Coronary artery (tissue), 2 donors: ENCODE results near the gene TSPAN5.

Experiments used
- DNase-seq: peaks from one replicate; pipeline ENCODE4 v3.0.0-alpha.2; 2017; ENCODE audit warnings: low spot score
- H3K27ac ChIP-seq, 2 donors: fragments of 200-600 bp; sonication (generic); one replicate each; pipeline ENCODE4 v1.5.1; 2016 to 2019
- H3K4me3 ChIP-seq: fragments of 200-600 bp; sonication (generic); 2 replicates; pipeline ENCODE4 v1.5.1; 2016; ENCODE audit warnings: mild to moderate bottlenecking, moderate library complexity
- CTCF ChIP-seq: fragments of 200-600 bp; sonication (generic); IDR thresholded peaks from one replicate; pipeline ENCODE4 v1.5.1; 2019; ENCODE audit warnings: antibody characterized with exemption

TSPAN5 gene

GRCh38 chr4:98627531-98628257 lies 30.7 kb downstream of the TSPAN5 start:
- DNase-seq, result no peak
- no peak overlapping the region for H3K27ac ChIP-seq
- TF ChIP-seq CTCF, result no peak
- H3K4me3 ChIP-seq, result no peak overlapping the region

- Histone ChIP-seq H3K27ac (peak overlapping the region in 1 of 2 donors; percentile 61), H3K4me3 (no peak overlapping the region)
- TF ChIP-seq CTCF, result no peak
- no peak for DNase-seq
Measured at GRCh38 chr4:98626350-98626749, 32.1 kb downstream of the TSPAN5 start.

- H3K27ac ChIP-seq, result peak overlapping the region in 1 of 2 donors; percentile 61
- no peak for TF ChIP-seq CTCF
- no peak overlapping the region for H3K4me3 ChIP-seq
- DNase-seq, result no peak
Measured at GRCh38 chr4:98625920-98626319, 32.5 kb downstream of the TSPAN5 start.

- DNase-seq, result no peak
- Histone ChIP-seq H3K27ac (no peak overlapping the region), H3K4me3 (no peak overlapping the region)
- TF ChIP-seq CTCF, result no peak
Measured at GRCh38 chr4:98625399-98625798, 33.0 kb downstream of the TSPAN5 start.

GRCh38 chr4:98624642-98625041 lies 33.8 kb downstream of the TSPAN5 start:
- no peak for TF ChIP-seq CTCF
- no peak overlapping the region for H3K27ac ChIP-seq
- H3K4me3 ChIP-seq, result no peak overlapping the region
- DNase-seq, result no peak

GRCh38 chr4:98624144-98624543 lies 34.3 kb downstream of the TSPAN5 start:
- Histone ChIP-seq H3K27ac (no peak overlapping the region), H3K4me3 (no peak overlapping the region)
- DNase-seq, result no peak
- no peak for TF ChIP-seq CTCF

GRCh38 chr4:98623126-98623802 lies 35.1 kb downstream of the TSPAN5 start:
- TF ChIP-seq CTCF, result no peak
- no peak for DNase-seq
- Histone ChIP-seq H3K27ac (no peak overlapping the region), H3K4me3 (no peak overlapping the region)
